ENCODE measurements around the gene MRPL43. TPM values are rescaled to one million over a fixed set of nuclear protein-coding genes. Genes with fewer than 3 reads are reported as not detected.

MRPL43 gene
- total and polyA plus RNA-seq, 4 donors = 30.5 to 76.0 (median 57.8) TPM

DNA sequence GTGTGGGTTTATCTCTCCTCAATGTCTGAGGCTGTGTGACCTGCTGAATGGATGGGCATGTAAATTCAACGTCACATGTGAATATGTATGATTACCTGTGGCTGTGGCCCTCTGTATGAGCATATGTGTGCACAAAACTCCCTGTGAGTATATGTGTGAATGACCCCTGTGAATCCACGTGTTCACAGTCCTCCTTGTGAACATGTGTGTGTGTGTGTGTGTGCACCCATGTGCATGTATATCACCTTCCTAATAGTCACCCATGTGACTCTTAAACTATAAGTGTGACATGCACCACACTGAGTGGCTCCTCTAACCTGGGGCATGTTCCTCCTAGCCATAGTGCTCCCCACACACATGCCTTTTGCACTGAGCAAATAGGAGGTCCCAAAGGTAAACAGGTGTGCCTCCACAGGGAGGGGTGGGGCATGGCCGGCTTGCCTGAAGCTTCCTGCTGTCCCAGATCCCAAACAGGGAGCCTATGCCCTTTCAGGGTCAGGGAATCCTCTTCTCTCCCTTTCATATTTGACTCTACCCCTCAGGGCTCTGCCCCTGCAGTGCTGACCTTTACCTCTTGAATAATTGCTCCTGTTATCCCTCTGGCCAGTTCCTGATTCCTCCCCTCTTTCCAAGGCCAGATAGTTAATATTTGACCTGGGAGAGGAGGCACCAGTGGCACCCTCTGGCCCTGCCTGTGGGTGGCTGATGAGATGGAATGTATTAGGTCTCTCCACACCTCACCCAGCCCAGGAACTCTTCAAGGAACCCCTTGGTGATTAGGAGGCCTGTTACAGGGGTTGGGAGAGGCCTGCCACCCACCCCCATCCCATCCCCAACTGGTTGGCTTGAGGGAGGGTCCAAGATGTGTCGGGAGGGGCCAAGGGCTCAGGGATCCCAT lies 16.1 kb downstream of the MRPL43 start:
- Histone ChIP-seq H3K4me1 (ENCODE audit: control insufficient read depth in 4 of 4, insufficient read depth in 4 of 4, low read length in 3 of 4) (peaks cover 17 to 51% (median 39%) of the 10 kb centered on the region in 4 donors), H3K27me3 (ENCODE audit: control insufficient read depth in 4 of 4, insufficient read depth in 4 of 4, low read length in 3 of 4) (no peaks in the 10 kb centered on the region), H3K27ac (ENCODE audit: low read depth in 1 of 2, low read length in 2 of 2) (peak overlapping the region; percentile 5 to 46), H3K4me3 (ENCODE audit: low read depth in 1 of 3, low read length in 3 of 3) (peak overlapping the region; percentile 50 to 77 (median 64)), H3K9ac (ENCODE audit: low read depth in 1 of 2, low read length in 2 of 2) (no peak overlapping the region), H3K9me3 (ENCODE audit: control insufficient read depth in 4 of 4, low read length in 3 of 4) (no peaks in the 10 kb centered on the region), H3K36me3 (ENCODE audit: control insufficient read depth in 4 of 4, insufficient read depth in 3 of 4, low read depth in 1 of 4, low read length in 3 of 4) (peaks cover 0 to 6% (median 1%) of the 10 kb centered on the region in 4 donors)
- peak; percentile 43 for DNase-seq (ENCODE audit: low spot score)
- TF ChIP-seq HNF4G (IDR thresholded peaks at IDR 0.05) = peak; percentile 85
- TF ChIP-seq FOXA1 (IDR thresholded peaks at IDR 0.05) = no peak
- peak in 1 of 2 donors; percentile 58 for TF ChIP-seq RAD21 (IDR thresholded peaks at IDR 0.05)
- TF ChIP-seq, protein P1, sequence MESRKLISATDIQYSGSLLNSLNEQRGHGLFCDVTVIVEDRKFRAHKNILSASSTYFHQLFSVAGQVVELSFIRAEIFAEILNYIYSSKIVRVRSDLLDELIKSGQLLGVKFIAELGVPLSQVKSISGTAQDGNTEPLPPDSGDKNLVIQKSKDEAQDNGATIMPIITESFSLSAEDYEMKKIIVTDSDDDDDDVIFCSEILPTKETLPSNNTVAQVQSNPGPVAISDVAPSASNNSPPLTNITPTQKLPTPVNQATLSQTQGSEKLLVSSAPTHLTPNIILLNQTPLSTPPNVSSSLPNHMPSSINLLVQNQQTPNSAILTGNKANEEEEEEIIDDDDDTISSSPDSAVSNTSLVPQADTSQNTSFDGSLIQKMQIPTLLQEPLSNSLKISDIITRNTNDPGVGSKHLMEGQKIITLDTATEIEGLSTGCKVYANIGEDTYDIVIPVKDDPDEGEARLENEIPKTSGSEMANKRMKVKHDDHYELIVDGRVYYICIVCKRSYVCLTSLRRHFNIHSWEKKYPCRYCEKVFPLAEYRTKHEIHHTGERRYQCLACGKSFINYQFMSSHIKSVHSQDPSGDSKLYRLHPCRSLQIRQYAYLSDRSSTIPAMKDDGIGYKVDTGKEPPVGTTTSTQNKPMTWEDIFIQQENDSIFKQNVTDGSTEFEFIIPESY (IDR thresholded peaks at IDR 0.05) = no peak
- peak; percentile 31 for TF ChIP-seq CTCF (IDR thresholded peaks at IDR 0.05; ENCODE audit: low read depth, low read length, missing input control)
- peak; percentile 65 for TF ChIP-seq FOXA2 (IDR thresholded peaks at IDR 0.05)
- peak; percentile 98 for TF ChIP-seq SP1 (IDR thresholded peaks at IDR 0.05)
- peak; percentile 38 for TF ChIP-seq TAF1 (conservative IDR thresholded peaks at IDR 0.05)
- peak in 1 of 2 donors; percentile 70 for TF ChIP-seq EGR1 (IDR thresholded peaks at IDR 0.05; ENCODE audit: low read depth in 2 of 2)
- peak; percentile 88 for TF ChIP-seq YY1 (IDR thresholded peaks at IDR 0.05)
- TF ChIP-seq MAX (IDR thresholded peaks at IDR 0.05) = peak; percentile 78
- TF ChIP-seq NR2F2 (IDR thresholded peaks at IDR 0.05) = peak; percentile 98
- TF ChIP-seq ATF3 (IDR thresholded peaks at IDR 0.05) = peak; percentile 65
- peak; percentile 95 for TF ChIP-seq HNF4A (conservative IDR thresholded peaks at IDR 0.05)
- TF ChIP-seq GABPA (IDR thresholded peaks at IDR 0.05 in 1 of 2, conservative IDR thresholded peaks at IDR 0.05 in 1 of 2) = peak in 1 of 2 donors; percentile 75
- TF ChIP-seq, protein P2, sequence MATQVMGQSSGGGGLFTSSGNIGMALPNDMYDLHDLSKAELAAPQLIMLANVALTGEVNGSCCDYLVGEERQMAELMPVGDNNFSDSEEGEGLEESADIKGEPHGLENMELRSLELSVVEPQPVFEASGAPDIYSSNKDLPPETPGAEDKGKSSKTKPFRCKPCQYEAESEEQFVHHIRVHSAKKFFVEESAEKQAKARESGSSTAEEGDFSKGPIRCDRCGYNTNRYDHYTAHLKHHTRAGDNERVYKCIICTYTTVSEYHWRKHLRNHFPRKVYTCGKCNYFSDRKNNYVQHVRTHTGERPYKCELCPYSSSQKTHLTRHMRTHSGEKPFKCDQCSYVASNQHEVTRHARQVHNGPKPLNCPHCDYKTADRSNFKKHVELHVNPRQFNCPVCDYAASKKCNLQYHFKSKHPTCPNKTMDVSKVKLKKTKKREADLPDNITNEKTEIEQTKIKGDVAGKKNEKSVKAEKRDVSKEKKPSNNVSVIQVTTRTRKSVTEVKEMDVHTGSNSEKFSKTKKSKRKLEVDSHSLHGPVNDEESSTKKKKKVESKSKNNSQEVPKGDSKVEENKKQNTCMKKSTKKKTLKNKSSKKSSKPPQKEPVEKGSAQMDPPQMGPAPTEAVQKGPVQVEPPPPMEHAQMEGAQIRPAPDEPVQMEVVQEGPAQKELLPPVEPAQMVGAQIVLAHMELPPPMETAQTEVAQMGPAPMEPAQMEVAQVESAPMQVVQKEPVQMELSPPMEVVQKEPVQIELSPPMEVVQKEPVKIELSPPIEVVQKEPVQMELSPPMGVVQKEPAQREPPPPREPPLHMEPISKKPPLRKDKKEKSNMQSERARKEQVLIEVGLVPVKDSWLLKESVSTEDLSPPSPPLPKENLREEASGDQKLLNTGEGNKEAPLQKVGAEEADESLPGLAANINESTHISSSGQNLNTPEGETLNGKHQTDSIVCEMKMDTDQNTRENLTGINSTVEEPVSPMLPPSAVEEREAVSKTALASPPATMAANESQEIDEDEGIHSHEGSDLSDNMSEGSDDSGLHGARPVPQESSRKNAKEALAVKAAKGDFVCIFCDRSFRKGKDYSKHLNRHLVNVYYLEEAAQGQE (IDR thresholded peaks at IDR 0.05) = peak; percentile 89
- TF ChIP-seq JUND (IDR thresholded peaks at IDR 0.05) = peak in 1 of 2 donors; percentile 56
- TF ChIP-seq RXRA (IDR thresholded peaks at IDR 0.05) = peak; percentile 97 to 98
- 33% methylated on average over 4 of the region's 4 CpGs for WGBS
